ENCODE results near the gene NOS1AP.
"Not testable (repeated sequence)": the region's sequence is repeated elsewhere in the genome, so short reads cannot be mapped to it uniquely, and the experiment has no call there.

Gene NOS1AP

GRCh38 chr1:162069334-162070093 is at the start of gene NOS1AP:
Gene NOS1AP (plus strand): TSS chr1:162069691. CDS start chr1:162070178, 487 bp downstream.
- DNase-seq, result peak; percentile 90

GRCh38 chr1:162020150-162020549 is 49.3 kb upstream of the NOS1AP start:
- peak; percentile 93 for DNase-seq

DNA sequence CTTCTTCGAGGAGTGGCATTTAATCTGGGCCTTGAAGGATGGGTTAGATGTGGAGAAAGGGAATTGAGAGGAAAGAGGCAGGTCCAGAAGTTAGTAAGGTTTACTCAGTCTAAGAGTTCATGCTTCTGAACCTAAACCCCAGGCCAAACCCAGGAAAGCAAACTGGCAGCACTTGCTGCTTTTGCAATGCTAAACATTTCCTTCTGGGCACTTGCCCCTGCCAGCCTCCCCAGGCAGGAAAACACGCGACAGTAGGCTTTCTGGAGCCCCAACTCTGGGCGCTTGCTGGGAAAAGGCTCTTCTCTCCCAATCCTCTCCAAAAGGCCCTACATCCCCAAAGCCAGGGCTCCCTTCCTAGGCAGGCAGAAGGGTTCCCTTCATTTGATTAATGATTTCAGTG is 48.4 kb upstream of the NOS1AP start:
- DNase-seq, result no peak

DNA sequence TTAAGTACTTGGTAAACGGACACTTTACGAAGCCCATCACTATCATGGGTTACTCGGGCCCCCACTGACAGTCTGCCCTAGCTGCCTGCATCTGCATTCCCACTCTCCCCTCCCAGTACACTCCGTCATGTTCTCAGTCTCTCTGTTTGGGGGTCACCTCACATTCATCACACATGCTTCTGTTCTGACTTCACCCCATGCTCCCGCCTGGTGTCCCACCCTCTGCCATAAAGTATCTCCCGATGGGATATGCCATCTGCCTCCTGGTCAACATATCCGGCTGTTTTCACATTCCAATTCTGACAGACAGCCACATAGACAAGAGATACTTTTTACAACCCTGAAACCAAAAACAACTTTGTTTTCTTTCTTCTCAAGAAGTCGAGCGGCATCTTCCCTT is 46.9 kb upstream of the NOS1AP start:
- no peak for DNase-seq

DNA sequence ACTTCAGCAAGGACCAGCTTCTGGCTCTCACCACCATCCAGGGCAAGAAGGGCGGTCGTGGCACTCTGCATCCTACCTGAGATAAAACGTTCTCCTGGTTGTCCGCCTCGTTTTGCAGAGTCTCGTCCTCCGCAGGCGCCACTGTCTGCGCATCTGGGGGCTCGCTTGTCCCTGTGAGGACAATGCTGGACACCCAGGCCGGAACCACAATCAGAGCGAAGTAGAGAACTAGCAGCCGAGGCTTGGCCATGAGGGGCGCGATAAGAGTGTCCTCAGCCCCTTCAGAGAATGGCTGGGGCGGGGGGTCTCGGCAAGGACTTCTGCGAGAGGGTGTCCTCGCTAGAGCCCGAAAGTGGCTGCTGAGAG is 46.3 kb upstream of the NOS1AP start:
- DNase-seq, result no peak

GRCh38 chr1:162023547-162024501 is 45.7 kb upstream of the NOS1AP start, which contains the start of gene OLFML2B:
Gene OLFML2B (minus strand): TSS chr1:162023869. CDS start chr1:162023430, 439 bp downstream.
- peak; percentile 84 for DNase-seq

DNA sequence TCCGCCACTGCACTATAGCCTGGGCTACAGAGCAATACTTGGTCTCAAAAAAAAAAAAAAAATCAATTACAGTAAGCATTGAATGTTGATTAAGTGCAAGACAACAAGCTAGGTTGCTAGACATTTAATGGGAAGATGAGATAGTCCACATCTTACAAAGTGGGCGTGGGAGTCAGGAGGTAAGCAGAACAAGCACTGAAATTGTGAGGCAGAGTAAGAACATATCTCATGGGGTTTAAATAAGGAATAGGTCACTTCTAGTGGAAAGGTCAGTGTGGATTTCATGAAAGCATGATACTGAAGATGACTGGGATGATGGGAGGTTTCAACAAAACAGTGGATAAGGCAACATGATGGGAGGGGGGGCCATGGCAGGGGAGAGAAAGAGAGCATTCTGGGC is 44.0 kb upstream of the NOS1AP start:
- DNase-seq, result no peak

- no peak for DNase-seq
Measured at GRCh38 chr1:162026881-162027280, 42.6 kb upstream of the NOS1AP start.

DNA sequence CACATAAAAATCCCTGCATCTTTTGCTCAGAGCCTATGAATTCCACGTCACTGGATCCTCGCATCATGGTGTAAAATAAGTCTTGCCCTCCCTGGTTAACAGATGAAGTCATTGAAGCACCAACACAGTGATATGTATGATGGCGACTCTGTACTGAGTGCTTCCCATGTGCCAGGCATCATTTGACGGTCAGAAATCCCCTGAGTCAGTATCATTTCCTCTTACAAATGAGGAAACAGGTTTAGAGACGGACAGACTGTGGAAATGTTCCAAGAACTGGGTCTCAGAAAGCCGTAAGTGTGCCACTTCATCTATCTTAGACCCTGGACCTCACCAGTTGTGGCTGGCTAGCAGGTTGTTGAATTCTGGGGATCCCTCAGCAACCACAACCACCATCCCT is 40.8 kb upstream of the NOS1AP start:
- no peak for DNase-seq

GRCh38 chr1:162029157-162029556 is 40.3 kb upstream of the NOS1AP start:
- no peak for DNase-seq

DNA sequence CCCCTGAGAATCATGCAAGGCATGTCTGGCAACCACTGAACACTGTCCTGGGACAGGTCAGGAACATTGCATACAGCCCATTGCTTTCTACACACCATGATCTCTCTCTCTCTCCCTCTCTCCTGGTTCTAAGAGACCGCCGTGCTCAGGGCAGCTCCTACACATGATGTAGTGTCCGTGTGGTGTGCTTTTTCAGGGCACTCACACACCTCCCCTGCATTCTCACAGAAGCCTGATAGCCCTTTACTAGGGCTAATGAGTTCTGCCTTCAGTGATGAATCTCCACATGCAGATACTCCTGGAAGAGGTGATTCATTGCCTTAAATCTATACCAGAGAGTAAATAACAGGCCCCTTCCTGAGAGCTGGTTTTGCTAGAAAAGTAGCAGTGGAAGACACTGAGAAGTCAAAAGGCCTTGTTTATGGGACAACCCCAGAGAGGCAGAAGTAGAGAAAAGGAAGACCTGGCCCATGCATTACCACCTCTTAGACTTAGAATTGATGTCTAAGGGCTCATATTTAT is 38.7 kb upstream of the NOS1AP start:
- no peak for DNase-seq

DNA sequence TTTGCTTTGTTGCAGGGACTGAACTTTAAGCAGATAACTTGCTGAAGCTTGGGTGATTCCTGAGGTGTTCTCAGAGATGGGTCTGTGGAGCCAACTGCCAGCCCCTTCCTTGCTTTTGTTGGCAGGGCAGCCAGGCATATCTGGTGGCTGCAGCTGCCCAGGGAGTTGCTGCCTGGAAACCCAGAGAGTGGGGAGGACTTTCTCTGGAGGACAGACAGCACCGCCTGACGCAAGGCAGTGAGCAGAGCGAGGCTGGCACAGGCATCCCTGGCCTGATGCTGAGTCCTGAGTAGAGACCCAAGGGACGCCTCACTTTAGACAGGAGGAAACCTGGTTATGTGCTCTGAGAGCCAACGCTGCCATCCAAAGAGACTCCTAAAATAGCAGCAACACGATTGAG is 36.1 kb upstream of the NOS1AP start:
- no peak for DNase-seq

DNA sequence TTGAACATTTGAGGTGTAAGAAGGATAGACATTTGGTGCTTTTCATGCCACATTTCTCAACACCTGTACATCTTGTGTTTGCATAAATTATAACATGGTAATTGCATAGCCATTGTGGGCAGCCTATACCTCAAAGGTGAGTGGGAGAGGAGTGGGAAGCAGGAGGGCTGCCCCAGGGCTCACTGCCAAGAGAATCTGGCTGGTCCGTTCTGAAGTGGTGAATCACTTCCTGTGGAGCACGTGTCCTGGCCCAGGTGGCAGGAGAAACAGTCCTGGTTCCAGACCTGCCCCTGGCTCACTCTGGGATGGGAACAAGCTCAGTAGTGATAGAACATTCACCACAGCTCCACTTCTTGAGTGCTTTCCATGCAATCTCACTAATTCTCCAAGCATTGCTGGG is 34.2 kb upstream of the NOS1AP start:
- DNase-seq, result no peak

GRCh38 chr1:162036163-162036562 is 33.3 kb upstream of the NOS1AP start:
- DNase-seq, result no peak

DNA sequence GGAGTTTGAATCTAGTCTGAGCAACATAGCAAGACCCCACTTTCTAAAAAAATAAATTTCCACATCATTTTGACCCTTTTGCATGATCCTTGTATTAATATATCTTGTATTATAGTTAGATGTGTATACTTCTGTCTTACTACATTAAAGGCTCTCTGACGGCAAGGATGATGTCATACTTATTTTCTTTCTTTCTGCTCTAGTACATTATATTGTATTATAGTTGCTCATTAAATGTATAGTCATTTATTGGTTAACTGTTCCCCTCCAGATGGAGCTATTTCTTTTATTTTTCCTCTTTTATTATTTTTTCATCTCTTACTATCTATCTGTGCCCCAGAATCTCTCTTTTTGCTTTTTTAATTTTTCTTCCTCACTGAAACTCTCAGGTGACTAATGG is 30.9 kb upstream of the NOS1AP start:
- DNase-seq, result no peak

DNA sequence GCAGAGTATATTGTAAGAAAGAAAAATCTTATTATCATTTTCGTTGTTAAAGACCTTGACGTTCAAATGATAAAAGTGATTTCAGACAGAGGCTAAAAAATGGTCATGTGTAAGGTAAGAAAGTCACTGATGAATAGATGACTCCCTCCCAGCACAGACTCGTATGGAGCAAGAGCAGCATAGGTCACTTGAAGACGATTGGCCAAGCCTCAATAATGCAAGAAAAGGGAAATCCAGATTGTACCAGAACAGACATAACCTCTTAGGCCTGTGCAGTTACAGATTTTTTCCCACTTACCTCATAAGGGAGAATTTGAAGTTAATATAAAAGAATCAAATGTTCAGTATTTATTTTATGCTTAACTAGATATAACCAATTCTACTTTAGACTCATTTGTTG is 29.5 kb upstream of the NOS1AP start:
- no peak for DNase-seq

DNA sequence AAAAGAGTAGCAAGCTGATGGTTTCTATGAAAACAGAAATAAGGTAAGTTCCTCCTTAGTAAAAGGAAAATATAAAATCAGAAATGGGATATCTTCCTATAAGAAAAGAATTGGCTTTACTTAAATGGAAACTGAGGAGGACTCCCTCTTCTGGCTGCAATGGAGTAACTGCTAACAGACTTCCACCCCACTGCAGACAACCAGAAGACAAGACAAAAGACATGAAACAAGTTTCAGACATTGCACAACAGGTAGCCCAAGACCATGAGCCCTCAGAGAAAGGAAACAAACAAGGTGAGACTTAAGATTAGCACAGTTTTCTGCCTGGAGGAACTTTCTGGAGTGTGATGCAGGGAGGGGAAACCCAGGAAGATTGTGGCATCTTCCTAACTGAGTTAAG is 28.8 kb upstream of the NOS1AP start:
- no peak for DNase-seq

GRCh38 chr1:162042361-162042760 is 27.1 kb upstream of the NOS1AP start:
- no peak for DNase-seq

DNA sequence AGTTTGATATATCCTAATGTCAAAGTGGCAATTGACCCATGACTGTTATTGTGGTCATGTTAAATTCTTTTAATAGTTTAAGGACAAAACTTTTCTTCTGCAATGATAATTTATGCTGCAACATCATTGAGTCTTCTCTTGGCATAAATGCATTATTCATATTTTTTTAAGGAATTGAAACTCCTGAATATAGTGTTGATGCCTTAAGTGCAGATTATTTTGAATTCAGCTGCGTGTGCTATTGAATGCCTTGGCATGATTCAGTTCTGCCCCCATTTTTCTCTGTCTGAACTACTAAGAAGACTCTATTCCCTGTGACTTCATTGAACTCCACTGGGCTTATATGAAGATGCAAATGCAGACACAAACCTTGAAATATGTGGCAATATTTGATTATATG is 22.6 kb upstream of the NOS1AP start:
- no peak for DNase-seq

DNA sequence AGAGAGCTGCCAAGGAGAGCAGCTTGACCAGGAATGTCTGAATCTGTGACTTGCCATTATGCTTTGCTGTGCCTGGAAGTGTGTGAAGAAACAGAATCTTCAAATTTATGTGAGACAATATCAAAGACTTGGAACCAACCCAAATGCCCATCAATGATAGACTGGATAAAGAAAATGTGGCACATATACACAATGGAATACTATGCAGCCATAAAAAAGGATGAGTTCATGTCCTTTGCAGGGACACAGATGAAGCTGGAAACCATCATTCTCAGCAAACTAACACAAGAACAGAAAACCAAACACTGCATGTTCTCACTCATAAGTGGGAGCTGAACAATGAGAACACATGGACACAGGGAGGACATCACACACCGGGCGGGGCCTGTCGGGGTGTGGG is 15.5 kb upstream of the NOS1AP start:
- DNase-seq, result not testable (repeated sequence)

DNA sequence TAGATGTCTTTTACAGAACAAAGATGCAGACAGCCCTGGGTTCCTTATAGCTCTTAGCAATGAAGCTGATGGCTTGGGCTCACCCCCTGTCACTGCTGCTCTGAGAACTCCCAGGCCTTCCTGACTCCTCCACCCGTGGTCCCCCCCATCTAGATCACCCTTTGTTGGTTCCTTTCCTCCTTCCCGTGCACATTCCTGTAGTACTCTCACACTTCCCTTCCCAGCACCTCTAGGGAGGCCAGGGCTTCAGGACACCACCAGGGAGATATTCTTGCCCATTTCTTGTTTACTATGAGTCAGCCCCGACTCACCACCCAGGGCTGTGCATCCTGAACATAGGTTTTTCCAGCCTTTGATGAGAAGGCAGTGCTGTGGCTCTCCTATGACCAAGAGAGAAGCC is 14.4 kb upstream of the NOS1AP start:
- DNase-seq, result no peak

DNA sequence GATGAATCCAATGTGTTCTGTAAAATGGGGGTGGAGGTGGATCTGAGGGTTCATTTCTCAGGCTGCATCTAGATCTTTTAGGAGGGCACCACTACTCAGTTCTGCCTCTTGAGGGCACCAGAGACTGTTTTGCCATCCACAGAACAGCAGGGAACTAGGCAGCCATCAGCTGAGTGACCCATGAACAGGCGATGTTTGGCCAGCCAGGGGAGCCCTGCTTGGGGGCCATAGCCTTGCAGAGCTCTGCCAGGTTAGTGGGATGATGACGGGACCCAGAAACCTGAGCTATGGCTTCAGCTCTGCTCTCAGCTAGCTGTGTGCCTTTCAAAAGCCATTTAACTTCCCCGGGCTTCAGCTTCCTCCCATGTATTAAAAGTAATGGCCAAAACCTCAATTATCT is 13.4 kb upstream of the NOS1AP start:
- peak; percentile 81 for DNase-seq

GRCh38 chr1:162056579-162056978 is 12.9 kb upstream of the NOS1AP start:
- no peak for DNase-seq

DNA sequence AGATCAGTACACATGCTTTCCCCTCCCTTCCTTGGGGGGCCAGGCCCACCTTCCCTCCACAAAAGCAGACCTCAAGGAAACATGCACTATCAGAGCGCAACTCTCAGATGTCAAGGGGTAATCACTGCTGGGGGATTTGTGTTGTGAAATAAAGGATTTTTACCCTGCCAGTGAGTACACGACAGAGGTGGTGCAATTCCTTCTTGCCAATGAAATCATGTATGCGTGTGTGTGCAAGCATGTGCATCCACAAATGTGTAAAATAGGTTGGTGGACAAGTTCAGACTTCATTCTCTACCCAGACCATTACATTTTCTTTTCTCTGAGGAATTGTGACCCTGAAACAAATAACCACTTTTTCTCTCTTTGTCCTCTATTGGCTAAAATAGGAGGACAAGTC is 9.8 kb upstream of the NOS1AP start:
- DNase-seq, result no peak
